ENCODE results near the gene SCG3.
"Not testable (repeated sequence)": the region's sequence is repeated elsewhere in the genome, so short reads cannot be mapped to it uniquely, and the experiment has no call there.

- TF ChIP-seq CTCF (optimal IDR thresholded peaks at IDR 0.05 in 1 of 3, IDR thresholded peaks at IDR 0.05 in 1 of 3, conservative IDR thresholded peaks at IDR 0.05 in 1 of 3; ENCODE audit: extremely low read depth in 1 of 3, insufficient read depth in 2 of 3, low read length in 3 of 3); EZH2 (IDR thresholded peaks at IDR 0.05; ENCODE audit: low read length): not testable (repeated sequence)
Measured at GRCh38 chr15:51648643-51649042, 32.7 kb upstream of the SCG3 start.
